HepG2 (cell line): ENCODE results near the gene SLC16A5. TPM values are rescaled to one million over a fixed set of nuclear protein-coding genes. Genes with fewer than 3 reads are reported as not detected.

Source experiments
- ARID2 ChIP-seq: sonication (generic); formaldehyde crosslinking; IDR thresholded peaks from 2 replicates; pipeline ENCODE4 v1.8.1; 2022; ENCODE audit warnings: mild to moderate bottlenecking, missing genetic modification reagents, borderline replicate concordance
- HMGA1 ChIP-seq: sonication (generic); formaldehyde crosslinking; conservative IDR thresholded peaks from 2 replicates; pipeline ENCODE4 v1.4.0; 2020; ENCODE audit warnings: missing genetic modification reagents
- KDM3A ChIP-seq: IDR thresholded peaks from 2 replicates; pipeline ENCODE4 v1.6.1; 2018; ENCODE audit warnings: low read depth, missing compliant biosample characterization
- KLF13 ChIP-seq: sonication (generic); formaldehyde crosslinking; IDR thresholded peaks from 2 replicates; pipeline ENCODE4 v1.4.0; 2020; ENCODE audit warnings: mild to moderate bottlenecking, missing genetic modification reagents
- MEIS1 ChIP-seq: sonication (generic); formaldehyde crosslinking; IDR thresholded peaks from 2 replicates; pipeline ENCODE4 v1.9.0; 2021; ENCODE audit warnings: mild to moderate bottlenecking, missing genetic modification reagents, moderate library complexity, borderline replicate concordance
- NCOA2 ChIP-seq: sonication (generic); formaldehyde crosslinking; IDR thresholded peaks from 2 replicates; pipeline ENCODE4 v1.8.0; 2022; ENCODE audit warnings: inconsistent platforms
- ZBTB7B ChIP-seq: sonication (generic); formaldehyde crosslinking; IDR thresholded peaks from 2 replicates; pipeline ENCODE4 v1.4.0; 2020; ENCODE audit warnings: missing genetic modification reagents
- ZNF10 ChIP-seq: sonication (generic); formaldehyde crosslinking; IDR thresholded peaks from 2 replicates; pipeline ENCODE4 v1.4.0; 2020; ENCODE audit warnings: mild to moderate bottlenecking, low read depth, missing genetic modification reagents, borderline replicate concordance
- ZNF337 ChIP-seq: sonication (generic); formaldehyde crosslinking; IDR thresholded peaks from 2 replicates; pipeline ENCODE4 v1.5.1; 2020; ENCODE audit warnings: missing genetic modification reagents, low read depth, mild to moderate bottlenecking, borderline replicate concordance
- ZNF567 ChIP-seq: sonication (generic); formaldehyde crosslinking; IDR thresholded peaks from 2 replicates; pipeline ENCODE4 v1.8.1; 2023; ENCODE audit warnings: mild to moderate bottlenecking, missing genetic modification reagents, borderline replicate concordance
- polyA plus RNA-seq, 8 experiments: library from polyadenylated mRNA; depleted of rRNA in 3 of 8; stranded (reverse) in 7 of 8; unstranded in 1 of 8; fragments of >200 nt; fragmentation: Illumina TruSeq in 4 of 8; extraction: Trizol in 4 of 8; gene quantifications; 2 replicates each; pipeline versions ENCODE4 v1.2.1 to v1.2.3, GENCODE V29; 2011 to 2016; ENCODE audit warnings: low read depth in 4 of 8, missing spikeins in 1 of 8, mixed read lengths in 1 of 8; ENCODE audit not compliant: insufficient read depth in 1 of 8
- total RNA-seq, 5 experiments: library from RNA; depleted of rRNA; stranded (reverse); fragments of >200 nt; fragmentation: Illumina TruSeq; extraction: Trizol; gene quantifications; 2 replicates each; pipeline ENCODE4 v1.2.3, GENCODE V29; 2016; ENCODE audit warnings: low read depth in 1 of 5
- TF ChIP-seq, protein P1 (sequence below): sonication (generic); formaldehyde crosslinking; IDR thresholded peaks from 2 replicates; pipeline ENCODE4 v1.4.0; 2020; ENCODE audit warnings: mild to moderate bottlenecking, missing genetic modification reagents
- TF ChIP-seq, protein P2 (sequence below): IDR thresholded peaks from 2 replicates; pipeline ENCODE4 v1.6.1; 2016; ENCODE audit warnings: low read depth, borderline replicate concordance
- TF ChIP-seq, protein P3 (sequence below): sonication (generic); formaldehyde crosslinking; IDR thresholded peaks from 2 replicates; pipeline ENCODE4 v1.4.0; 2020; ENCODE audit warnings: missing genetic modification reagents
- TF ChIP-seq, protein P4 (sequence below): sonication (generic); formaldehyde crosslinking; IDR thresholded peaks from 2 replicates; pipeline ENCODE4 v1.4.0; 2020; ENCODE audit warnings: missing genetic modification reagents, borderline replicate concordance
- TF ChIP-seq, protein P5 (sequence below): sonication (generic); formaldehyde crosslinking; IDR thresholded peaks from 2 replicates; pipeline ENCODE4 v1.8.1; 2023; ENCODE audit warnings: mild to moderate bottlenecking, moderate library complexity, missing genetic modification reagents

The SLC16A5 gene
- total and polyA plus RNA-seq, 2 of the 13 experiments (the other 11 are each of a cell fraction or from before 2014, with no cell fraction given): 0.69 to 5.6 TPM

DNA sequence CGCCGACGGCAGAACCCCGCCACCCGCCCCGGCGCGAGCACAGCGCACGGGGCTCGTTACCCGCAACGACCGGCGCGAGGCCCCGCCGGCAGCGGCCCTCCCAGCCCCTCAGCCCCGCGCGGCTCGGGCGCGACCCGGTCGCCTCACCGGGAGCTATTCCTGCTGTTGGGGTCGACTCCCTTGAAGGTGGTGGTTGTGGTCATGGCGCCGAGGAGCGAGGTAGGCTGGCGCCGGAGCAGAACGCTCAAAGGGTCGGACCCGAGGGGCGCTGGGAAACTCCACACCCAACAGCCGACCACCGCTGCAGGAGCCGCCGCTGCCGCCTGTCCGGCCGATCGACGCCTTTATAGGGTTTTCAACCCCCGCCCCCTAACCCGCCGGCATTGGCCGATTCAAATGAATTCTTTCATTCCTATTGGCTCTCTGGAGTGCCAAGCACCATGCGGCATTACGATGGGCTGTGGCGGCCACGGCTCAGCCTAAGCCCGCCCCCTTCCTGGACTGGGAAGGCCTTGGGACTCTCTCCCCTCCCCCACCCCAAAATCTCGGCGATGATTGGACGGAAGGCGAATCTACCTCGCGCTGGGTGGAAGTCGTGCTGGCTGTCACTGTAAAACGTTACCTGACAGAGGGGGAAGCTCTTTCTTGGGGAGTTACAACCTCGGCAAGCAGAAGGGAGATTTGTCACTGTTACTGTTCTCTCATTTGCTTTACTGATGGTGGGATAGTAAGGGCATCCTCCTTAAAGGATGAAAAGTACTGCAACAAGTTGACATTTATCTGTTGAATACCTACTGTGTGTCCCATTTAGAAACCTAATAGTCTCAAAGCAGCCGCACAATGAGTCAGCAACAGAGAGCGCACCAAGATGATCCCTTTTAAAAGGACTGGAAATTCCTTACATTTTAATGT lies 66.7 kb downstream of the SLC16A5 start, which contains the start of gene JPT1 (continued):
- TF ChIP-seq, protein P1, sequence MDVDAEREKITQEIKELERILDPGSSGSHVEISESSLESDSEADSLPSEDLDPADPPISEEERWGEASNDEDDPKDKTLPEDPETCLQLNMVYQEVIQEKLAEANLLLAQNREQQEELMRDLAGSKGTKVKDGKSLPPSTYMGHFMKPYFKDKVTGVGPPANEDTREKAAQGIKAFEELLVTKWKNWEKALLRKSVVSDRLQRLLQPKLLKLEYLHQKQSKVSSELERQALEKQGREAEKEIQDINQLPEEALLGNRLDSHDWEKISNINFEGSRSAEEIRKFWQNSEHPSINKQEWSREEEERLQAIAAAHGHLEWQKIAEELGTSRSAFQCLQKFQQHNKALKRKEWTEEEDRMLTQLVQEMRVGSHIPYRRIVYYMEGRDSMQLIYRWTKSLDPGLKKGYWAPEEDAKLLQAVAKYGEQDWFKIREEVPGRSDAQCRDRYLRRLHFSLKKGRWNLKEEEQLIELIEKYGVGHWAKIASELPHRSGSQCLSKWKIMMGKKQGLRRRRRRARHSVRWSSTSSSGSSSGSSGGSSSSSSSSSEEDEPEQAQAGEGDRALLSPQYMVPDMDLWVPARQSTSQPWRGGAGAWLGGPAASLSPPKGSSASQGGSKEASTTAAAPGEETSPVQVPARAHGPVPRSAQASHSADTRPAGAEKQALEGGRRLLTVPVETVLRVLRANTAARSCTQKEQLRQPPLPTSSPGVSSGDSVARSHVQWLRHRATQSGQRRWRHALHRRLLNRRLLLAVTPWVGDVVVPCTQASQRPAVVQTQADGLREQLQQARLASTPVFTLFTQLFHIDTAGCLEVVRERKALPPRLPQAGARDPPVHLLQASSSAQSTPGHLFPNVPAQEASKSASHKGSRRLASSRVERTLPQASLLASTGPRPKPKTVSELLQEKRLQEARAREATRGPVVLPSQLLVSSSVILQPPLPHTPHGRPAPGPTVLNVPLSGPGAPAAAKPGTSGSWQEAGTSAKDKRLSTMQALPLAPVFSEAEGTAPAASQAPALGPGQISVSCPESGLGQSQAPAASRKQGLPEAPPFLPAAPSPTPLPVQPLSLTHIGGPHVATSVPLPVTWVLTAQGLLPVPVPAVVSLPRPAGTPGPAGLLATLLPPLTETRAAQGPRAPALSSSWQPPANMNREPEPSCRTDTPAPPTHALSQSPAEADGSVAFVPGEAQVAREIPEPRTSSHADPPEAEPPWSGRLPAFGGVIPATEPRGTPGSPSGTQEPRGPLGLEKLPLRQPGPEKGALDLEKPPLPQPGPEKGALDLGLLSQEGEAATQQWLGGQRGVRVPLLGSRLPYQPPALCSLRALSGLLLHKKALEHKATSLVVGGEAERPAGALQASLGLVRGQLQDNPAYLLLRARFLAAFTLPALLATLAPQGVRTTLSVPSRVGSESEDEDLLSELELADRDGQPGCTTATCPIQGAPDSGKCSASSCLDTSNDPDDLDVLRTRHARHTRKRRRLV (CRISPR knock-in tag): peak; percentile 75; the same call in 1 of the 2 replicates
- TF ChIP-seq ZNF10 (CRISPR knock-in tag): no peak
- TF ChIP-seq, protein P2, sequence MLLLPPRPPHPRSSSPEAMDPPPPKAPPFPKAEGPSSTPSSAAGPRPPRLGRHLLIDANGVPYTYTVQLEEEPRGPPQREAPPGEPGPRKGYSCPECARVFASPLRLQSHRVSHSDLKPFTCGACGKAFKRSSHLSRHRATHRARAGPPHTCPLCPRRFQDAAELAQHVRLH: peak; percentile 40; the same call in 1 of the 2 replicates
- 0 out of 2 replicates have a peak, but pooled peaks have one; percentile 44 for TF ChIP-seq ZNF567 (CRISPR knock-in tag)
- TF ChIP-seq ZNF337 (CRISPR knock-in tag): peak; percentile 71; the same call in 1 of the 2 replicates
- TF ChIP-seq, protein P3, sequence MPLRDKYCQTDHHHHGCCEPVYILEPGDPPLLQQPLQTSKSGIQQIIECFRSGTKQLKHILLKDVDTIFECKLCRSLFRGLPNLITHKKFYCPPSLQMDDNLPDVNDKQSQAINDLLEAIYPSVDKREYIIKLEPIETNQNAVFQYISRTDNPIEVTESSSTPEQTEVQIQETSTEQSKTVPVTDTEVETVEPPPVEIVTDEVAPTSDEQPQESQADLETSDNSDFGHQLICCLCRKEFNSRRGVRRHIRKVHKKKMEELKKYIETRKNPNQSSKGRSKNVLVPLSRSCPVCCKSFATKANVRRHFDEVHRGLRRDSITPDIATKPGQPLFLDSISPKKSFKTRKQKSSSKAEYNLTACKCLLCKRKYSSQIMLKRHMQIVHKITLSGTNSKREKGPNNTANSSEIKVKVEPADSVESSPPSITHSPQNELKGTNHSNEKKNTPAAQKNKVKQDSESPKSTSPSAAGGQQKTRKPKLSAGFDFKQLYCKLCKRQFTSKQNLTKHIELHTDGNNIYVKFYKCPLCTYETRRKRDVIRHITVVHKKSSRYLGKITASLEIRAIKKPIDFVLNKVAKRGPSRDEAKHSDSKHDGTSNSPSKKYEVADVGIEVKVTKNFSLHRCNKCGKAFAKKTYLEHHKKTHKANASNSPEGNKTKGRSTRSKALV (CRISPR knock-in tag): peak; percentile 43; the same call in 1 of the 2 replicates
- TF ChIP-seq, protein P4, sequence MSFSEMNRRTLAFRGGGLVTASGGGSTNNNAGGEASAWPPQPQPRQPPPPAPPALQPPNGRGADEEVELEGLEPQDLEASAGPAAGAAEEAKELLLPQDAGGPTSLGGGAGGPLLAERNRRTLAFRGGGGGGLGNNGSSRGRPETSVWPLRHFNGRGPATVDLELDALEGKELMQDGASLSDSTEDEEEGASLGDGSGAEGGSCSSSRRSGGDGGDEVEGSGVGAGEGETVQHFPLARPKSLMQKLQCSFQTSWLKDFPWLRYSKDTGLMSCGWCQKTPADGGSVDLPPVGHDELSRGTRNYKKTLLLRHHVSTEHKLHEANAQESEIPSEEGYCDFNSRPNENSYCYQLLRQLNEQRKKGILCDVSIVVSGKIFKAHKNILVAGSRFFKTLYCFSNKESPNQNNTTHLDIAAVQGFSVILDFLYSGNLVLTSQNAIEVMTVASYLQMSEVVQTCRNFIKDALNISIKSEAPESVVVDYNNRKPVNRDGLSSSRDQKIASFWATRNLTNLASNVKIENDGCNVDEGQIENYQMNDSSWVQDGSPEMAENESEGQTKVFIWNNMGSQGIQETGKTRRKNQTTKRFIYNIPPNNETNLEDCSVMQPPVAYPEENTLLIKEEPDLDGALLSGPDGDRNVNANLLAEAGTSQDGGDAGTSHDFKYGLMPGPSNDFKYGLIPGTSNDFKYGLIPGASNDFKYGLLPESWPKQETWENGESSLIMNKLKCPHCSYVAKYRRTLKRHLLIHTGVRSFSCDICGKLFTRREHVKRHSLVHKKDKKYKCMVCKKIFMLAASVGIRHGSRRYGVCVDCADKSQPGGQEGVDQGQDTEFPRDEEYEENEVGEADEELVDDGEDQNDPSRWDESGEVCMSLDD (CRISPR knock-in tag): no peak
- peak; percentile 84 for TF ChIP-seq MEIS1 (CRISPR knock-in tag)
- no peak for TF ChIP-seq KLF13 (CRISPR knock-in tag)
- TF ChIP-seq ZBTB7B (CRISPR knock-in tag): peak; percentile 90
- TF ChIP-seq, protein P5, sequence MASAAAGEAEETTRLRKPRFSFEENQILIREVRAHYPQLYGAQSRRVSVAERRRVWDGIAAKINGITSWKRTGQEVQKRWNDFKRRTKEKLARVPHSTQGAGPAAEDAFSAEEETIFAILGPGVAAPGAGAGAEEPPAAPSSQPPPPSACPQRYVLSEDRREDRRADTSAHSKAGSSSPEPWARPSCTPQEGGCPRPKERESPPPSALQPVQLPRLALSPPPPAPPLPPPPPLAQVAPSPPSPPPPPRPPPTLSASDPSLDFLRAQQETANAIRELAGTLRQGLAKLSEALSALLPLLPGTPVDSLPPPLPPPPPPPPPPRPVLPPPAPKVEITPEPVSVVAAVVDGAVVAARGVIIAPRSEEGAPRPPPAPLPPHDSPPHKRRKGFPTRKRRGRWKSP (CRISPR knock-in tag): peak; percentile 95
- TF ChIP-seq HMGA1 (CRISPR knock-in tag): no peak
- TF ChIP-seq ARID2 (CRISPR knock-in tag): 0 out of 2 replicates have a peak, but pooled peaks have one; percentile 42
- peak; percentile 58 for TF ChIP-seq NCOA2 (CRISPR knock-in tag)
- TF ChIP-seq KDM3A: peak; percentile 36; the same call in 1 of the 2 replicates
